HG02763 (cell line): Measurements from ENCODE around the gene GNA12.

Experiments used
- ATAC-seq: cut with Tn5 transposase; IDR thresholded peaks from one replicate; pipeline ENCODE4 v1.9.1; 2021; ENCODE audit warnings: mild to moderate bottlenecking, moderate library complexity; ENCODE audit not compliant: unreplicated experiment

Gene GNA12

DNA sequence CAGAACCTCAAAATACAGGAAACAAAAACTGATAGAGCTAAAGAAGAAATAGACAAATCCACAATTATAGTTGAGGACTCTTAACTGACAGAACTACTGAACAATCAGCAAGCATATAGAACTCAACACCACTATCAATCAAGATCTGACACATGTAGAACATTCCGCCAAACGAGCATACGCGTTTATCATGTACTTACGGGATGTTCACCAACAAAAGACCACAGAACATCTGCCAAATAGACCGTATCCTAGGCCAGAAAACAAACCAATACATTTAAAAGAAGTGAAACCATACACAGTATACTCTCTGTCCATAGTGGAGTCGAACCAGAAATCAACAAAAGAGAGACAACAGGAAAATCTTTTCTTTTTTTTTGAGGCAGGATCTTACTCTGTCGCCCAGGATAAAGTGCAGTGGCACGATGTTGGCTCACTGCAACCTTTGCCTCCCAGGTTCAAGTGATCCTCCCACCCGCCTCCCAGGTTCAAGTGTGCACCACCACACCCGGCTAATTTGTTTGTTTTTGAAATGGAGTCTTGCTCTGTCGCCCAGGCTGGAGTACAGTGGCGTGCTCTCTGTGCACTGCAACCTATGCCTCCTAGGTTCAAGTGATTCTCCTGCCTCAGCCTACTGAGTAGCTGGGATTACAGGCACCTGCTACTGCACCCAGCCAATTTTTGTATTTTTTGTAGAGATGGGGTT, 5.1 kb downstream of the GNA12 start:
- ATAC-seq: peak; percentile 52

GRCh38 chr7:2838451-2838850, 5.7 kb downstream of the GNA12 start:
- ATAC-seq: no peak

GRCh38 chr7:2837496-2837895, 6.6 kb downstream of the GNA12 start:
- ATAC-seq: no peak

GRCh38 chr7:2834748-2835441, 9.2 kb downstream of the GNA12 start:
- no peak for ATAC-seq

DNA sequence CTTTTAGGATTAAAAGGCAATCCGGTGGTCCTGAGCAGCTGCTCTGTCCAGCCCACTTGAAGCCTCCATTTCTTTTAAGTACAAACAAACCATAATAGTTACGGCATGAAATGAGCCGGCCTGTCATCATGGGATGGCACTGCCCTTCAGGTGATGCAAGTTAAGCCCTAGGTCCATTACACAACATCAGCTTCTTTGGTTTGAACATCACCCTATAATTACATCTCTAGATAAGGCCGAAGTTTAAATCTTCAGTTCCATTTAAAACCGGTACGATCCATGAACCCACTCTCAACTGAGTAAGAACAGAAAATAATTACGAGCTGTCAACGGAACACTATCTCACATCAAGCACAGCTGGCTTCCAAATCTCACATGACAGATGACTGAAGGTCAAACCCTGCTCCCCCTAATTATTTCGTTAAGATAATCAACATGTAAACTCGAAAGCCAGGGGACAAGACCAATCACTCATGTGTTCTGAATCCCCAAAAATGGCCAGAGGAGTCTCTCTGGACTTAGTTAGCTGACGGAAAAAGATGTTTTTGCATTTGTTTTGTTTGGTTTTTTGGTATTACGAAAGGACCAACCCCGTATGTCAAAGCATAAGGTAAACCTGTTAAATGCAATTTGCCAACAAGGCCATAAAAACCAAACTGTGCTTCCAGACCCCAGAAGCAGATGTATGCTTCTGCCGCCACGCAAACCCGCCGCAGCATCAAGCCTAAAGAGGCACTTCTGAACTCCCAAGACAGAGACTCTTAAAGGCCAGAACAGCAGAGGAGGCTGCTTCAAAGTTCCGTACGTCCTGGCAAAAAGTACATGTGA, 10.8 kb downstream of the GNA12 start:
- no peak for ATAC-seq

DNA sequence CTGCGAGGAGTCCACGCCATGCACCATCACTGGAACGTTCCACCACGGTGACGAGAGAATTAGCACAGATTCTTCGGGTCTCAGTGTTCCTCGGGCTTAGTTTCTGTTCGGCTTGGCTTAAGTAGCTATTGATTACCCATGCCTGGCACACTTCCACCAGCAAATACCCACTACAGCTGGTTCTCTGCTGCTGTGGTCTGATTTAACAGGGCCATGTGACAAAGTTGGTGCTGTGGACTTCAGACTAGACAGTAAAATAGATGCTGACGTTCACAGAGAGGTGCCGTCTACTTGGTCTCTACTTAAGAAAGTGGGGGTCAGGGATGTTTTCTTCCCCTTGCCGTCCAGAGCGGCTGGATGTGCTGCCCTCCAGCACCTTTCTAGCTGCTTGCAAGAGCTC, 11.6 kb downstream of the GNA12 start:
- ATAC-seq: no peak

GRCh38 chr7:2830609-2831376, 13.3 kb downstream of the GNA12 start:
- ATAC-seq: no peak

DNA sequence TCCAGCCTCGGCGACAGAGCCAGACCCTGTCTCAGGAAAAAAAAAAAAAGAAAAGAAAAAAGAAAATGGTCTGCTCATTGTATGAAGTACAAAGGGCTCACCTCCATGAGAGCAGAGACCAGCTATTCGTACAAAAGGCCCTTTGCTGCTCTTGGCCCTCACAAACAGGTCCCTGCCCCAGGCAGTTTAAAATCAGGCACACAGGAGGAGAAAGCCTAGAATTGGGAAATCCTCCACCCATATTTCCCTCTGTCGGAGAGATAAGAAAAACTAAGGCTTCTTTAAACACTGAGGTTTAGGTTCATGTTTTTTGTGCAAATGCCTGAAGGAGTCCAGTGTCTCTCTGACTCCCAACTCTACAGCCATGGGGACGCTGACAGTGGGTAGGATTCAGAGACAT, 15.1 kb downstream of the GNA12 start:
- no peak for ATAC-seq

DNA sequence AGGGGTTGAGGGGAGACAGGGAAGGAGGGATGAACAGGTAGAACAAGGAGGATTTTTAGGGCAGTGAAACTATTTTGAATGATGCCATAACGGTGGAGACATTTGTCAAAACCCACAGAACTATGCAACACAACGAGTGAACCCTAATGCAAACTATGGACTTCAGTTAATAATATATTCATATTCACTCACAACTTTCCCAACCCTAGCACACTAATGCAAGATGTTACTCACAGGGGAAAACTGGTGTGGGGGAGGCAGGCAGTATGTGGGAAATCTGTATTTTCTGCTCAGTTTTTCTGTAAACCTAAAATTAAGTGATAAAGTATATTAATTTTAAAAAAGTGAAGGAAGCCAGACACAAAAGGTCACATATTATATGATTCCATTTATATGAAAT, 17.3 kb downstream of the GNA12 start:
- no peak for ATAC-seq

DNA sequence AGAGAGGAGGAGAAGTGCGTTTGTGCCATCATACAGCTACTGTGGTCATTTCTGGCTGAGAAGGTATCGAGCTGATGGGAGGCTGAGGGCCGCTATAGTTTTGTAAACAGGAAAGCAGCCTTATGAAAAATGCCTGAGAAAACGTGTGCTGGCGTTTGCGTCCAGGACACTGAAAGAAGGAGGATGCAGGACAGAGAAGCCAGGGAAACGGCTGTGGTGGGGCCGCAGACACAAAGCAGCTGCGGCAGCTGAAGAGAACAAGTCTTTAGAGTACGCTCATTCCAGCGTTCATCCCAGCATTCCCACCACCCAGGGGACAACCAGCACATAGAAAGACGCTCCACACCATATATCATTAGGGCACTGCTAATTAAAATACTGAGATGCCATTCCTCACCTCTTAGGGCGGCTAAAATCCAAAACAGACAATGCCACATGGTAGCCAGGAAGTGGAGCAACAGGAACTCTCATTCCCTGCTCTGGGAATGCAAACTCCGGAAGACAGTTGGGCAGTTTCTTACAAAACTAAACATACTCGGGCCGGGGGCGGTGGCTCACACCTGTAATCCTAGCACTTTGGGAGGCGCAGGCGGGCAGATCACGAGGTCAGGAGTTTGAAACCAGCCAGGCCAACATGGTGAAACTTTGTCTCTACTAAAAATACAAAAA, 18.4 kb downstream of the GNA12 start:
- ATAC-seq: no peak

DNA sequence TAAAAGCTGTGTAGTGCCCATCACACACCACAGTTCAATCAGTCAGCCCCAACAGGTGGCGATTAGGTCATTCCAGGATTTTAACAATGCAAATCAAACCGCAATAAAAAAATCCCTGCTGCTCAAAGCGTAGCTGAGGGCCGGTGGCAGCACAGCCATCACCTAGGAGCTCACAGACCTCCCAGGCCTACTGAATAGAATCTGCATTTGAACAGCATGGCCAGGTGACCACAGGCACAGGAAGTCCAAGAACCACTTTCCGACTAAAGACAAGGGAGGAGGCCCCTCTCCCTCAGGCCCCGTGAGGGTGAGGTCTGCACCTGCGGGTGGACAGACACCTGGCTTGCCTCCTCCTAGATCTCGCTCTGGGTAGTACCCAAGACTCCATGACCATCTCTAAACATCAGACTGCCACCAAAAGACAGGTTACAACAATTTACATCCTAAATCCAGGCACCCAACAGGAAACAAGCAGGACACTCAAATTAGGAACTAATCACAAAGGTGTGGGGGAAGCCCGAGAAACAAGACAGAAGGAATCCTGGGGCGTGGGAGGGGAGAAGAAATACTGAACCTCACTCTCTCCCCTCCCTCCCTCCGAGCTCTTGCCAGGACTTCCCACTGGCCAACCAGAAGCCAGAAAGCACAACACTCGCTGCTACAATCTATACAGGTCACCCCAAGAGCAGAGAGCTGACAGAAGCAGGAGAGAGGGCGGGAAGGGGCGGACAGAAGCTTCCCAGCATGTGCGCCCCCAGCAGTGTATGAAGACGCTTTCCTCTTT, 19.2 kb downstream of the GNA12 start:
- no peak for ATAC-seq

DNA sequence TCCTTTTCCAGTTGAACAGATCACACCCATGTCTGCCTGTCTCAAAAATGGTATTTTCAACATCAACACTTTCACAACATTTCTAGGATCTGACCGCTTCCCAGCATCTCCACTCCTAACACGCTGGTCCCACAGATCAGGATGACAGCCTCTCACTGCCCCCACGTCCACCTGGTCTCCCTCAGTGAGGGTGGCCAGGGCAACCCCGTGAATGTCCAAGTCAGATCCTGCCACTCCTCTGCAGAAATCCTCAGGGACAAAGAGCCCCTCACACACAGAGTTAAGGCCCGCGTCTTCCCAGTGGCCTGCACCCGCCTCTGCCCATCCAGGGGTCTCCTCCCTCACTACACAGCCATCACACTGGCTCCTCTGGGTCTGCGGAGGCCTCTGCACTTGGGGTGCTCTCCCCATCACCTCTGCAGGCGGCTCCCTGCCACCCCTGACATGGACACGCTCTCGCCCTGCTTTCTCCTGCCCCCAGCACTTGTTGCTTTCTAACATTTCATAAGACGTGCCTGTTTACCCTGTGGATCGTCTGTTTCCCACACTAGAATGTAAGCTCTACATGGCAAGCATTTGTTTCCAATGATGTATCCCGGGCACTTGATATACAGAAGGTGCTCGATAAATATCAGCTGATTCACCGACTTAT, 20.0 kb downstream of the GNA12 start:
- no peak for ATAC-seq

GRCh38 chr7:2823130-2823529, 21.0 kb downstream of the GNA12 start:
- ATAC-seq: no peak

DNA sequence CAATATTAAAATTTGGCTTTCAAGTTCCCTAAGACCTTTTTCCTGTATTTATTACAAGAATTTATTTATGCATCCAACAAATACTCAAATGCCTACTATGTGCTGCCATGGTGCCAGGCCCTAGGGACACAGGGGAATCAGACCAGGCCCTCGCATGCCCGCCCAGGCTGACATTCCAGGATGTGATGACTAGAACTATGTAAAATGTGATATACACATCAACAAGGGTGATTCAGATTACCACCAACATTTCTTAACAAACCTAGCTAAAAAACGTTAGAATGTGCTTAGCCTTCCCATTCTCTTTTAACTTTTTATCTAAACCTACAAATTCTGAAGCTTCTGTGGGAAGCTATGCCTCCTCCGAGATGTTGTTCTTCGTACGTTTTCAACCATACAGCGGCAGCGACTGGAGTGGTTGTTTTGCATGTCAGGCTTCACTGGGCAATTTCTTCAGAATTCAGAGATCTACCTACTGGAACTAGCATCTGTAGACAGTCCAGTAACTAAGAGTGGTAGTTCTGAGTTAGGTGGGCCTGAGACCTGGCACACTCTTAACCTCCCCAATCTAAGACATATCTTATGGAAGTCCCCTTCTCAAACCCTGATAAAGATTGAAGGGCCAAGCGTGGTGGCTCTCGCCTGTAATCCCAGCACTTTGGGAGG, 22.1 kb downstream of the GNA12 start:
- ATAC-seq: peak; percentile 57

DNA sequence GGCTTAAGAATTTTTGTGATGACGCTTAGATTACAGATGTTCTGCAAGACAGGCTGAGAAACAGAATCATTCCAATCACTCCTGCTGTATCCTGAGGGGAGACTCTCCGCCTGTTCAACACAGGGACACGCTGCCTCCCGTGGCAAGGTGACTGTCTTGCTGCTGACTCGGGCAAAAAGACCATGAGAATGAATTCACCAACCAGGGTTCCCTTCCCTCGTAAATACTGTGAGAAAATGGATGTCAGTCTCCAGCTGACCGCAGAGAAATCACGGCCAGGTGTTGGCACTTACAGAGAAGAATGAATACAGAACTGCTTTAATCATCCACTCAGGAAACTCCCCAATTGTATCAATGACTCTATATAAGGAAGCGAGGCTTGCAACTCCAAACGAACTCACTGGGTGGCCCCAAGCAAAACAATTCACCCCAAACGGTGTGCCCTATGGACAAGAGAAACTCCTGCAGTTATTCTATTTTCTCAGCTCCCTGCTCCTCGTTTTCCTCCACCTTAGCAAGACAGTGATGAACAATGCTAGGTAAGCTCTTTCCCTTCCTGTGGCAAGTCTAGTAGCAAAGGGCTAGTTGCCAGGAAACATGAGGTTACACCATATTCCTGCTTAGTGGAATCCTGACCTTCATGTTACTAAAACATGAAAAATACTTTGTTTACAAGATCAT, 22.8 kb downstream of the GNA12 start:
- ATAC-seq: no peak

- no peak for ATAC-seq
Observed at GRCh38 chr7:2820508-2820934, 23.6 kb downstream of the GNA12 start.

- ATAC-seq: no peak
Observed at GRCh38 chr7:2819954-2820397, 24.1 kb downstream of the GNA12 start.
